GM12873 (cell line): ENCODE data around the gene EPHA10.
A peak's percentile ranks its signal among the peaks of the same experiment; 100 is the strongest.

Source experiments
- CTCF ChIP-seq: IDR thresholded peaks from 2 replicates; pipeline ENCODE4 v1.5.1; 2012; ENCODE audit warnings: low read depth, mild to moderate bottlenecking, moderate library complexity, low read length, control low read depth; ENCODE audit not compliant: insufficient read depth; ENCODE audit errors: missing control alignments

The EPHA10 gene

GRCh38 chr1:37764888-37765441 lies at the start of gene EPHA10:
Gene EPHA10 (minus strand): TSS chr1:37765120. CDS start chr1:37765066, 54 bp downstream.
- TF ChIP-seq CTCF, result no peak

DNA sequence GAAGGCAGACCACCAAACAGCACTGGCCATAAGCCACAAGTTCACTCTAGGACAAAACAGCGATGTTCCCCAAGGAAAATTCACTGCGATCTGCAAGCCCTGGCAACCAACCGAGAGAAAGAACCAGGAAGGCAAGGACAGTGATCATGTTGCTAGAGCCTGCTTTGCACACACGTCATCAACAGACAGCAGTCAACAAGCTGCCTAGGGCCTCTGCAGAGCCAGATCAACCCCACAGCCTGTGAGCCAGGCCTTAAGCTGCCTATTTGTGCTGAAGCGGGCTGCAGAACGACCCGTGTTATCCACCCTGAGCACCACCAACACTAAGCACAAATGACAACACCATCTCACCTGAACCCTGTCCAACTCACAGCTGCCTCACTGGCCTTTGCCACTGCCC lies 49.3 kb upstream of the EPHA10 start:
- TF ChIP-seq CTCF, result no peak

DNA sequence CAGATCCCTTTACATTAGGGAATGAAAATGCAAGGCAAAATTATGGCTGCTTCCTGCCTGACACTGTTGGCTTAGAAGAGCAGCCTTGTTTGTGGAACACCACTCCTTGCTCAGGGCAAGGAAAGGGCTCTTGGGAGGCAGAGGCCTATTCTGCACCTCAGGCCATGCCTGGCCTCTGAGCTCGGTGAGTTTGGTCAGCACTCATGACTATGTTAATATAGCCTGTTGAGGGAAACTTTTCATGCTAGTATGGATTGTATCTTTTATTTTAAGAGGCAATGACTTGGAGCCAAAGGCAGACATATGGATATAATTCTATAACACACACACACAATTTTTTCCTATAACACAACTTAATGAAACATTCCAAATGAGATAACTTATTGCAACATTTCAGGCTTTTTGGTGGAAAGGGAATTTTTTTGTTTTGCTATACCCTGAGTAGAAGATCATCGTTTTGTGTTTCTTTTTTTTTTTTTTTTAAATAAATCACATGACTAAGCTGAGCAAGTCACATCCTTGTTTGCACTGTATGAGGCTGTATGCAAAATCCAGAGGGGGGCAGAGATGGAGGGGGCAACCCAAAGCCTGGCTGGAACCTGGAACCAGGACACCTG lies 48.7 kb upstream of the EPHA10 start:
- no peak for TF ChIP-seq CTCF

DNA sequence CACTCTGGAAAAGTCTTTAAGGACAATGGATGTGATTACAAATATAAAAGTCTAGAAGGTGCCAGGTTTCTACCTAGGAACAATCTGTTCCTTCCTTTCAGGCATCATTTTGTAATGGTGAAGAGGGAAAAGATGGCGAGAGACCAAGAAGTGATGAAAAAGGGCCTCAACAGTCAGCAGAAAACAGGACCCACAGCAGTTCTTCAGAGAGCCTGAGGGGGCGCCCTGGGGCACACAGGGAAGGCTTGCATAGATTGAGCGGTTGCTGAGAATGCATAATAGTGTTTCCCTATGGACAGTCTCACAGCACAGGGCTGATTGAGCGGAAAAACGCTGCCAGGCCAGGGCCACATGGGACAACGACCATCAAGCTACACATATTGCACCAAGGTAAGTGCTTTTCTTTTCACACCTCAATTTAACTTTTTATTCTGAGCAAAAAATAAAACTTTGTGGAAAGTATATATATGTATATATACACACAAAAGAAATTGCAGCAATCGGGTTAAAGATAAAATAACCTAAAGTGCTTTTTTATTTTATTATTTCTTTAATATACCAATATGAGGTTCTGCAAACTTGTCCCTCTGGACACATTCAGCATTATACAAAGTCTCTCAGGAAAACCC lies 46.2 kb upstream of the EPHA10 start:
- TF ChIP-seq CTCF, result peak; percentile 97

DNA sequence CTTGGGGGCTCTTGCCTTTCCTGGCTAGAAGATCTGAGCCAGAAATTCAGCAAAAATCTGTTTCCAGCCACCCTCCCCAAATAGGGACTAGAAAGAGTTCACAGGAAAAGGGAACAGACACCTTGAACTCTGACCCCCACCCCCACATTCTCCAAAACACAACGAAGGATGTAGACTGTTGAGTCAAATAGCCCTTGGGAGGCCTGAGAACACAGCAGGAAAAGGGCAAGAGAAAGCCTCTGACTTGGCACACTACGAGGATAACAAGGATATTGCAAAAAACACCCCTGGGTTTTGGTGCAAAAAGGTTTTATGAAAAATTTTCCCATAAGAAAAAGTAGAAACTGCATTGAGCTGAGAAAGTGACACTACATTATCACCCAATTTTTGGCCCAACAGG lies 45.0 kb upstream of the EPHA10 start:
- TF ChIP-seq CTCF, result no peak

GRCh38 chr1:37808369-37809319 lies 43.7 kb upstream of the EPHA10 start:
- TF ChIP-seq CTCF, result no peak
